Fibroblast of lung (primary cell): ENCODE data around the gene HUS1. TPM values are rescaled to one million over a fixed set of nuclear protein-coding genes. Genes with fewer than 3 reads are reported as not detected.

Experiments used
- DNase-seq, 2 donors: peaks; one replicate each; pipeline versions ENCODE4 v3.0.0 to v3.0.0-alpha.2; 2010; ENCODE audit warnings: low read depth in 2 of 2
- H2AFZ ChIP-seq: 2 replicates; pipeline ENCODE4 v1.5.1; 2012; ENCODE audit warnings: low read length, control low read depth, inconsistent platforms
- H3K27ac ChIP-seq: 2 replicates; pipeline ENCODE4 v1.5.1; 2011; ENCODE audit warnings: low read length, control low read depth; ENCODE audit not compliant: insufficient read depth
- H3K27me3 ChIP-seq: 2 replicates; pipeline ENCODE4 v1.5.1; 2011; ENCODE audit warnings: mild to moderate bottlenecking, low read length; ENCODE audit not compliant: control insufficient read depth, insufficient read depth
- H3K36me3 ChIP-seq: 2 replicates; pipeline ENCODE4 v1.5.1; 2011; ENCODE audit warnings: low read length; ENCODE audit not compliant: control insufficient read depth, insufficient read depth
- H3K4me1 ChIP-seq: 2 replicates; pipeline ENCODE4 v1.5.1; 2011; ENCODE audit warnings: low read length; ENCODE audit not compliant: control insufficient read depth, insufficient read depth; ENCODE audit errors: extremely low read depth
- H3K4me2 ChIP-seq: 2 replicates; pipeline ENCODE4 v1.5.1; 2011; ENCODE audit warnings: low read length, control low read depth; ENCODE audit not compliant: insufficient read depth; ENCODE audit errors: extremely low read depth
- H3K4me3 ChIP-seq, 4 experiments: fragments of 200-600 bp in 1 of 4; sonication (generic) in 1 of 4; replicated peaks in 1 of 4; 2 replicates each; pipeline ENCODE4 v1.5.1; 2011 to 2016; ENCODE audit warnings: low read length in 4 of 4, low read depth in 3 of 4, mild to moderate bottlenecking in 3 of 4, control low read depth in 2 of 4, inconsistent platforms in 1 of 4, mixed read lengths in 1 of 4; ENCODE audit not compliant: insufficient read depth in 1 of 4; ENCODE audit errors: control extremely low read depth in 1 of 4
- H3K79me2 ChIP-seq: 2 replicates; pipeline ENCODE4 v1.5.1; 2012; ENCODE audit warnings: mild to moderate bottlenecking, low read length, inconsistent platforms; ENCODE audit not compliant: control insufficient read depth, insufficient read depth
- H3K9ac ChIP-seq: 2 replicates; pipeline ENCODE4 v1.5.1; 2011; ENCODE audit warnings: mild to moderate bottlenecking, low read length, control low read depth; ENCODE audit not compliant: insufficient read depth
- H3K9me3 ChIP-seq: 2 replicates; pipeline ENCODE4 v1.5.1; 2012; ENCODE audit warnings: low read depth, low read length; ENCODE audit not compliant: control insufficient read depth, insufficient read depth
- H4K20me1 ChIP-seq: 2 replicates; pipeline ENCODE4 v1.5.1; 2011; ENCODE audit warnings: low read length; ENCODE audit not compliant: control insufficient read depth, insufficient read depth; ENCODE audit errors: extremely low read depth
- EZH2 ChIP-seq: IDR thresholded peaks from 2 replicates; pipeline ENCODE4 v1.5.1; 2012; ENCODE audit warnings: low read length, control low read depth, mild to moderate bottlenecking; ENCODE audit errors: missing control alignments
- polyA plus RNA-seq, 2 donors: library from polyadenylated mRNA; depleted of rRNA in 1 of 2; stranded (reverse) in 1 of 2; unstranded in 1 of 2; fragments of >200 nt; gene quantifications; 2 replicates each; pipeline ENCODE4 v1.2.1, GENCODE V29; 2011 to 2012; ENCODE audit warnings: missing spikeins in 1 of 2
- total RNA-seq: library from RNA; depleted of rRNA; stranded (reverse); fragments of >200 nt; gene quantifications from 2 replicates; pipeline ENCODE4 v1.2.1, GENCODE V29; 2014
- TF ChIP-seq, protein P1 (sequence below), 2 donors: IDR thresholded peaks in 1 of 2; conservative IDR thresholded peaks in 1 of 2; 1 replicate in 1 of 2; 2 replicates in 1 of 2; pipeline ENCODE4 v1.5.1; 2011 to 2012; ENCODE audit warnings: low read length in 2 of 2, control low read depth in 1 of 2, inconsistent platforms in 1 of 2, low read depth in 1 of 2, mild to moderate bottlenecking in 1 of 2

The HUS1 gene
- total and polyA plus RNA-seq, 2 donors (not counting 1 experiment from before 2014, with no cell fraction given): 14.2 to 29.4 TPM

- Histone ChIP-seq H3K4me3 (peak overlapping the region in 3 of 4 experiments; percentile 40 to 98 (median 91)), H3K27ac (no peak overlapping the region), H3K79me2 (peaks cover 12% of the 10 kb centered on the region), H3K4me2 (peak overlapping the region; percentile 1), H3K27me3 (no peaks in the 10 kb centered on the region), H3K9me3 (no peaks in the 10 kb centered on the region), H3K36me3 (peaks cover 10% of the 10 kb centered on the region), H2AFZ (no peak overlapping the region), H3K9ac (no peak overlapping the region), H4K20me1 (no peaks in the 10 kb centered on the region), H3K4me1 (peaks cover 6% of the 10 kb centered on the region)
- no peak for DNase-seq
- TF ChIP-seq, protein P1, sequence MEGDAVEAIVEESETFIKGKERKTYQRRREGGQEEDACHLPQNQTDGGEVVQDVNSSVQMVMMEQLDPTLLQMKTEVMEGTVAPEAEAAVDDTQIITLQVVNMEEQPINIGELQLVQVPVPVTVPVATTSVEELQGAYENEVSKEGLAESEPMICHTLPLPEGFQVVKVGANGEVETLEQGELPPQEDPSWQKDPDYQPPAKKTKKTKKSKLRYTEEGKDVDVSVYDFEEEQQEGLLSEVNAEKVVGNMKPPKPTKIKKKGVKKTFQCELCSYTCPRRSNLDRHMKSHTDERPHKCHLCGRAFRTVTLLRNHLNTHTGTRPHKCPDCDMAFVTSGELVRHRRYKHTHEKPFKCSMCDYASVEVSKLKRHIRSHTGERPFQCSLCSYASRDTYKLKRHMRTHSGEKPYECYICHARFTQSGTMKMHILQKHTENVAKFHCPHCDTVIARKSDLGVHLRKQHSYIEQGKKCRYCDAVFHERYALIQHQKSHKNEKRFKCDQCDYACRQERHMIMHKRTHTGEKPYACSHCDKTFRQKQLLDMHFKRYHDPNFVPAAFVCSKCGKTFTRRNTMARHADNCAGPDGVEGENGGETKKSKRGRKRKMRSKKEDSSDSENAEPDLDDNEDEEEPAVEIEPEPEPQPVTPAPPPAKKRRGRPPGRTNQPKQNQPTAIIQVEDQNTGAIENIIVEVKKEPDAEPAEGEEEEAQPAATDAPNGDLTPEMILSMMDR (conservative IDR thresholded peaks at IDR 0.05 in 1 of 2, IDR thresholded peaks at IDR 0.05 in 1 of 2; ENCODE audit: low read depth in 1 of 2, low read length in 2 of 2): no peak
- no peak for TF ChIP-seq EZH2
Observed at GRCh38 chr7:47979832-47980181, 392 bp upstream of the HUS1 start.

GRCh38 chr7:47978790-47979144 lies 648 bp downstream of the HUS1 start:
- Histone ChIP-seq H3K27ac (peak overlapping the region; percentile 52), H4K20me1 (no peaks in the 10 kb centered on the region), H3K36me3 (peaks cover 11% of the 10 kb centered on the region), H3K27me3 (no peaks in the 10 kb centered on the region), H3K4me1 (peaks cover 6% of the 10 kb centered on the region), H3K4me2 (peak overlapping the region; percentile 86), H3K79me2 (peaks cover 12% of the 10 kb centered on the region), H3K4me3 (peak overlapping the region; percentile 91 to 98 (median 96)), H2AFZ (peak overlapping the region; percentile 82), H3K9me3 (no peaks in the 10 kb centered on the region), H3K9ac (peak overlapping the region; percentile 81)
- DNase-seq: no peak
- no peak for TF ChIP-seq EZH2
- TF ChIP-seq, protein P1 (conservative IDR thresholded peaks at IDR 0.05 in 1 of 2, IDR thresholded peaks at IDR 0.05 in 1 of 2; ENCODE audit: low read depth in 1 of 2, low read length in 2 of 2): no peak

GRCh38 chr7:47973739-47974138 lies 5.7 kb downstream of the HUS1 start:
- Histone ChIP-seq H3K79me2 (peaks cover 10% of the 10 kb centered on the region), H3K9me3 (no peaks in the 10 kb centered on the region), H3K4me2 (no peak overlapping the region), H3K27me3 (no peaks in the 10 kb centered on the region), H2AFZ (no peak overlapping the region), H4K20me1 (no peaks in the 10 kb centered on the region), H3K9ac (no peak overlapping the region), H3K27ac (no peak overlapping the region), H3K36me3 (peaks cover 16% of the 10 kb centered on the region), H3K4me3 (no peak overlapping the region), H3K4me1 (peaks cover 6% of the 10 kb centered on the region)
- no peak for DNase-seq
- TF ChIP-seq EZH2: no peak
- TF ChIP-seq, protein P1 (conservative IDR thresholded peaks at IDR 0.05 in 1 of 2, IDR thresholded peaks at IDR 0.05 in 1 of 2; ENCODE audit: low read depth in 1 of 2, low read length in 2 of 2): no peak
